HG03521 (cell line): Measurements from ENCODE around the gene HHIPL1.

Source experiments
- ATAC-seq: cut with Tn5 transposase; IDR thresholded peaks from one replicate; pipeline ENCODE4 v1.9.1; 2021; ENCODE audit warnings: mild to moderate bottlenecking, moderate library complexity; ENCODE audit not compliant: unreplicated experiment

HHIPL1 gene

GRCh38 chr14:99673305-99674063 lies 28.6 kb downstream of the HHIPL1 start:
- no peak for ATAC-seq

GRCh38 chr14:99674064-99674650 lies 29.2 kb downstream of the HHIPL1 start:
- no peak for ATAC-seq

- ATAC-seq, result no peak
Measured at GRCh38 chr14:99674776-99675381, 29.9 kb downstream of the HHIPL1 start.

- no peak for ATAC-seq
Measured at GRCh38 chr14:99675382-99675835, 30.5 kb downstream of the HHIPL1 start.

- ATAC-seq, result no peak
Measured at GRCh38 chr14:99675951-99676350, 31.0 kb downstream of the HHIPL1 start.

- ATAC-seq, result no peak
Measured at GRCh38 chr14:99676657-99677056, 31.7 kb downstream of the HHIPL1 start.

GRCh38 chr14:99677231-99678140 lies 32.6 kb downstream of the HHIPL1 start:
- ATAC-seq, result no peak

GRCh38 chr14:99678198-99678597 lies 33.3 kb downstream of the HHIPL1 start:
- ATAC-seq, result no peak

- no peak for ATAC-seq
Measured at GRCh38 chr14:99679111-99679510, 34.2 kb downstream of the HHIPL1 start.

GRCh38 chr14:99679543-99679942 lies 34.6 kb downstream of the HHIPL1 start:
- no peak for ATAC-seq

- ATAC-seq, result no peak
Measured at GRCh38 chr14:99679996-99680395, 35.1 kb downstream of the HHIPL1 start.

- ATAC-seq, result no peak
Measured at GRCh38 chr14:99681101-99681831, 36.3 kb downstream of the HHIPL1 start.

- ATAC-seq, result no peak
Measured at GRCh38 chr14:99681832-99682148, 36.9 kb downstream of the HHIPL1 start.

- peak; percentile 26 for ATAC-seq
Measured at GRCh38 chr14:99682809-99683618, 38.1 kb downstream of the HHIPL1 start.

GRCh38 chr14:99683619-99684409 lies 38.9 kb downstream of the HHIPL1 start, which contains the start of gene CYP46A1:
Gene CYP46A1, plus strand, starts transcription at chr14:99684298. Its CDS starts 120 bp downstream, at chr14:99684418.
- ATAC-seq, result peak; percentile 92

- ATAC-seq, result peak; percentile 23
Measured at GRCh38 chr14:99684410-99684934, 39.5 kb downstream of the HHIPL1 start.

- ATAC-seq, result no peak
Measured at GRCh38 chr14:99685151-99685591, 40.2 kb downstream of the HHIPL1 start.

- ATAC-seq, result no peak
Measured at GRCh38 chr14:99685596-99685995, 40.7 kb downstream of the HHIPL1 start.
